Loucy (cell line): Measurements from ENCODE around the gene NCR3LG1.
A peak's percentile ranks its signal among the peaks of the same experiment; 100 is the strongest.

ENCODE experiments used
- H2AFZ ChIP-seq: fragments of 200-600 bp; sonication (generic); 2 replicates; pipeline ENCODE4 v1.6.0; 2016; ENCODE audit warnings: antibody characterized with exemption, mild to moderate bottlenecking, low read length, moderate library complexity
- H3F3A ChIP-seq: fragments of 200-600 bp; 2 replicates; pipeline ENCODE4 v1.6.0; 2016; ENCODE audit warnings: antibody characterized with exemption, low read depth, mild to moderate bottlenecking
- H3K27me3 ChIP-seq: fragments of 200-600 bp; sonication (generic); 2 replicates; pipeline ENCODE4 v1.6.1; 2014; ENCODE audit warnings: low read length, mild to moderate bottlenecking; ENCODE audit not compliant: insufficient read depth, poor library complexity, severe bottlenecking
- H3K36me3 ChIP-seq: fragments of 200-600 bp; sonication (generic); 2 replicates; pipeline ENCODE4 v1.6.1; 2016; ENCODE audit warnings: low read length; ENCODE audit not compliant: insufficient read depth
- H3K4me1 ChIP-seq: fragments of 200-600 bp; sonication (generic); 2 replicates; pipeline ENCODE4 v1.5.1; 2014; ENCODE audit warnings: low read length, mild to moderate bottlenecking; ENCODE audit not compliant: insufficient read depth, poor library complexity, severe bottlenecking
- H3K4me2 ChIP-seq: fragments of 200-600 bp; sonication (generic); 2 replicates; pipeline ENCODE4 v1.6.0; 2014; ENCODE audit warnings: antibody characterized with exemption, low read length, low read depth, mild to moderate bottlenecking; ENCODE audit not compliant: poor library complexity, severe bottlenecking
- H3K4me3 ChIP-seq: fragments of 200-600 bp; sonication (generic); 2 replicates; pipeline ENCODE4 v1.5.1; 2014; ENCODE audit warnings: low read length, mild to moderate bottlenecking, mixed read lengths; ENCODE audit not compliant: poor library complexity, severe bottlenecking
- H3K79me2 ChIP-seq: fragments of 200-600 bp; sonication (generic); 2 replicates; pipeline ENCODE4 v1.6.1; 2014; ENCODE audit warnings: low read length; ENCODE audit not compliant: insufficient read depth
- H3K9ac ChIP-seq: fragments of 200-600 bp; sonication (generic); 2 replicates; pipeline ENCODE4 v1.6.0; 2014; ENCODE audit warnings: mild to moderate bottlenecking, low read depth, low read length, moderate library complexity; ENCODE audit not compliant: poor library complexity, severe bottlenecking
- H3K9me2 ChIP-seq: fragments of 200-600 bp; sonication (generic); replicated peaks from 2 replicates; pipeline ENCODE4 v1.6.1; 2016; ENCODE audit warnings: low read depth, low read length, mixed read lengths
- H3K9me3 ChIP-seq: fragments of 200-600 bp; sonication (generic); 2 replicates; pipeline ENCODE4 v1.6.1; 2014; ENCODE audit warnings: mild to moderate bottlenecking, antibody characterized with exemption, low read length, low read depth; ENCODE audit not compliant: insufficient read depth
- H4K20me1 ChIP-seq: fragments of 200-600 bp; sonication (generic); 2 replicates; pipeline ENCODE4 v1.6.0; 2014; ENCODE audit warnings: antibody characterized with exemption, low read length, mild to moderate bottlenecking; ENCODE audit not compliant: insufficient read depth, poor library complexity, severe bottlenecking
- CTCF ChIP-seq: fragments of 200-600 bp; sonication (generic); conservative IDR thresholded peaks from 2 replicates; pipeline ENCODE4 v1.5.1; 2014; ENCODE audit warnings: mild to moderate bottlenecking, antibody characterized with exemption, low read length
- EZH2phosphoT487 ChIP-seq: fragments of 200-600 bp; IDR thresholded peaks from 2 replicates; pipeline ENCODE4 v1.6.1; 2018; ENCODE audit warnings: antibody characterized with exemption, mild to moderate bottlenecking, moderate library complexity, borderline replicate concordance

The NCR3LG1 gene

GRCh38 chr11:17410606-17411379 lies 59.2 kb downstream of the NCR3LG1 start:
- TF ChIP-seq CTCF (no peak), EZH2phosphoT487 (no peak)
- Histone ChIP-seq H3K27me3 (no peaks in the 10 kb centered on the region), H2AFZ (no peak overlapping the region)

GRCh38 chr11:17411418-17411817 lies 59.8 kb downstream of the NCR3LG1 start:
- H4K20me1 ChIP-seq = no peaks in the 10 kb centered on the region
- no peaks in the 10 kb centered on the region for H3K4me1 ChIP-seq
- H2AFZ ChIP-seq = no peak overlapping the region
- H3K9me2 ChIP-seq = no peaks in the 10 kb centered on the region
- H3K27me3 ChIP-seq = no peaks in the 10 kb centered on the region
- no peak for TF ChIP-seq EZH2phosphoT487
- no peak for TF ChIP-seq CTCF
- H3F3A ChIP-seq = no peaks in the 10 kb centered on the region
- H3K79me2 ChIP-seq = no peaks in the 10 kb centered on the region
- H3K36me3 ChIP-seq = no peaks in the 10 kb centered on the region
- no peaks in the 10 kb centered on the region for H3K9me3 ChIP-seq
- H3K9ac ChIP-seq = no peak overlapping the region
- no peak overlapping the region for H3K4me3 ChIP-seq
- H3K4me2 ChIP-seq = no peak overlapping the region

More at GRCh38 chr11:17410606-17411379, 59.2 kb downstream of the NCR3LG1 start:
- Histone ChIP-seq H3F3A (no peaks in the 10 kb centered on the region), H3K9me3 (no peaks in the 10 kb centered on the region), H3K9ac (no peak overlapping the region), H3K36me3 (no peaks in the 10 kb centered on the region), H3K4me2 (no peak overlapping the region), H4K20me1 (no peaks in the 10 kb centered on the region), H3K9me2 (no peaks in the 10 kb centered on the region), H3K79me2 (no peaks in the 10 kb centered on the region), H3K4me1 (no peaks in the 10 kb centered on the region), H3K4me3 (no peak overlapping the region)

GRCh38 chr11:17412488-17413180 lies 61.0 kb downstream of the NCR3LG1 start:
- Histone ChIP-seq H3K27me3 (no peaks in the 10 kb centered on the region), H3F3A (no peaks in the 10 kb centered on the region), H3K4me3 (no peak overlapping the region), H3K4me1 (no peaks in the 10 kb centered on the region), H3K9me3 (no peaks in the 10 kb centered on the region), H3K79me2 (no peaks in the 10 kb centered on the region), H3K36me3 (no peaks in the 10 kb centered on the region), H4K20me1 (no peaks in the 10 kb centered on the region), H2AFZ (no peak overlapping the region), H3K9me2 (no peaks in the 10 kb centered on the region), H3K4me2 (no peak overlapping the region), H3K9ac (no peak overlapping the region)
- TF ChIP-seq EZH2phosphoT487 = no peak
- peak; percentile 39 for TF ChIP-seq CTCF
